CD4-positive, alpha-beta T cell treated with Interleukin-6 at 100 ng/mL for 8 hours (primary cell): ENCODE data around the gene GIMAP2.
"Not testable (repeated sequence)": the region's sequence is repeated elsewhere in the genome, so short reads cannot be mapped to it uniquely, and the experiment has no call there.

Experiments used
- DNase-seq: peaks from one replicate; pipeline ENCODE4 v3.0.0-alpha.2; 2020; ENCODE audit warnings: mixed read lengths, low spot score

The GIMAP2 gene

DNA sequence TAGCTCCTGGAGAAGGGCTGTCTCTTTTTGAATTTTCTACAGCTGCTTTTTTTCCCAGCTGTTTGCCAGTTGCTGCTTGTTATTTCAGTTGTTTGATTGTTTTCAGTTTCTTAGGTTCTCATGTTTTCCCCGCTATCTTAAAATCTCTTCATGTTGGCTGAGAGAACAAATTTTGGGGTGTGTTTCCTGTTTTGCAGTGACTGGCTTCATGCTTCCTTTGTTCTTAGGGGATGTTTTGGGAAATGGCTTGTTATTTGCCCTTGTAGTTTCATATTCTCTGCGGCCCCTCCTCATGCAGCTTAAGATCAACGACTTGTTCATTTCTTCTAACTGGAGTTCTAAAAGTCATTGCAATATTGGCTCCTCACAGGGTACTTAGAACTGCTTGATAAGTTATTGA, 8.7 kb upstream of the GIMAP2 start:
- DNase-seq = peak; percentile 66

DNA sequence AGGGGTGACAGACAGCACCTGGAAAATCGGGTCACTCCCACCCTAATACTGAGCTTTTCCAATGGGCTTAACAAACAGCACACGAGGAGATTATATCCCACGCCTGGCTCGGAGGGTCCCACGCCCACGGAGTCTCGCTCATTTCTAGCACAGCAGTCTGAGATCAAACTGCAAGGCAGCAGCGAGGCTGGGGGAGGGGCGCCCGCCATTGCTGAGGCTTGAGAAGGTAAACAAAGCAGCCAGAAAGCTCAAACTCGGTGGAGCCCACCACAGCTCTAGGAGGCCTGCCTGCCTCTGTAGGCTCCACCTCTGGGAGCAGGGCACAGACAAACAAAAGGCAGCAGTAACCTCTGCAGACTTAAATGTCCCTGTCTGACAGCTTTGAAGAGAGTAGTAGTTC, 6.9 kb upstream of the GIMAP2 start:
- not testable (repeated sequence) for DNase-seq

DNA sequence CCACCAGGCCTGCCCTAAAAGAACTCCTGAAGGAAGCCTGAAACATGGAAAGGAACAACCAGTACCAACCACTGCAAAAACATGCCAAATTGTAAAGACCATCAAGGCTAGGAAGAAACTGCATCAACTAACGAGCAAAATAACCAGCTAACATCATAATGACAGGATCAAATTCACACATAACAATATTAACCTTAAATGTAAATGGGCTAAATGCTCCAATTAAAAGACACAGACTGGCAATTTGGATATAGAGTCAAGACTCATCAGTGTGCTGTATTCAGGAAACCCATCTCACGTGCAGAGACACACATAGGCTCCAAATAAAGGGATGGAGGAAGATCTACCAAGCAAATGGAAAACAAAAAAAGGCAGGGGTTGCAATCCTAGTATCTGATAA, 5.1 kb upstream of the GIMAP2 start:
- not testable (repeated sequence) for DNase-seq

DNA sequence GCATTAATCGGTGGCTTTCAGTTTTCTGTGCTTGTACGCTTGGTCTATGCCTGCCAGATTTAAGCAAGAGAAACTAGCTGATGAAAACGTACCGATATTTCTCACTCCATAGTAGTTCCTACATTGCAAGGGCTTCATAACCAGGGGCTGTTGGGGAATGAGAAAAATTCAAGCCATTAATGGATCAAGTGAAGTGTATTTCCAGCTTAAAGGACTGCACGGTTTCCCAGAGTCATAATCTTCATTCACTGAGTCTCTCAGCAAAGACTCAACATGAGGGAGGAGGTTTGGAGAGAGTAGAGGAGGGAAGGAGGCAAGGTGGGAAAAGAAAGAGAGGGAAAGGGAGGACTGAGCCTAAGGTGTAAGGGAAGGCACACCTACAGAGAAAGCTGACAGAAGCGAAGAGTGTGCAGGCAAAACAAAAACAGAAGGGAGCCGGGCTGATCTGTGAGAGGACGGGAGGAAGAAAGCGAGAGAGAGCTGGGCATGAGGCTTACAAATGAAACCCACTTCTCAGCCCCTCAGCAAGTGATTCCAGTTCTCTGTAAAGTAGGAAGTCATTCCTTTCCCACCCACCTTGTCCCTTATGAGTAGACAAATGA, 625 bp downstream of the GIMAP2 start:
- DNase-seq = peak; percentile 43

DNA sequence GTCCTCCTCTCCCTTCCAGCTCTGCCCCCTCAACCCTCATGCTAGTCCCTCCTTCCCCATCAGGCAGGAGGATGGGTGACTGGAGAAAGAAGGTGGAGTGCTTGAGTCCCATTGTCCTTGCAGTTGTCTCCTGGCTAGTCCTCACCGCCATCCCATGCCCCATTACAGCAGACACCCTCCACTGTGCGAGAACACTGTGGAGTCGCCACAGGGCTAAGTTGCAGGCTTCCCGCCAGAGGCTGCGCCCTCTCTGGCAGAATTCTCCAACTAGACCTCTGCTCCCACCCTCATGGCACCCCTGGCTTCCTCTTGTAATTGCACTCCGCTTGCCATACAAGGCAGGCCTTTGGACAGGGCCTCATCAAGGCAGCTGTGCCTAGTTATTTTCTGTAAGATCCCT, 3.1 kb downstream of the GIMAP2 start:
- DNase-seq = no peak

DNA sequence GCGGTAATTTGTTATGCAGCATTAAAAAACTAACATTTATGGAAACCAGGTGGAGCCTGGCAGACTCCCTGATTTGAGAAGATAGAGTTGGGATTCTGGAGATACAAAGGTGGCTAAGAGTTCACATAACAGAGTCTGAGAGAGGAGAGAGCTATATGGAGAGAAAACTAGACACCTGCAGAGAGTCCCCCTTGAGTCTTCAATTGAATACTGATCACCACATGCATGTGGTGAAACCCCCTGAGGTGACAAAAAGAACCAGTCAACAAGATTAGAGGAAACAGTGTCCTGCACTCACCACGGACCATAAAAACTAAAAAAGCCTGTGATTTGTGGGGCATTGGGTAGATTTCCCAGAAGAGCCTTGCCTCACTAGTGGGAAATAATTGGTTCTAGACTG, 10.1 kb downstream of the GIMAP2 start:
- no peak for DNase-seq

DNA sequence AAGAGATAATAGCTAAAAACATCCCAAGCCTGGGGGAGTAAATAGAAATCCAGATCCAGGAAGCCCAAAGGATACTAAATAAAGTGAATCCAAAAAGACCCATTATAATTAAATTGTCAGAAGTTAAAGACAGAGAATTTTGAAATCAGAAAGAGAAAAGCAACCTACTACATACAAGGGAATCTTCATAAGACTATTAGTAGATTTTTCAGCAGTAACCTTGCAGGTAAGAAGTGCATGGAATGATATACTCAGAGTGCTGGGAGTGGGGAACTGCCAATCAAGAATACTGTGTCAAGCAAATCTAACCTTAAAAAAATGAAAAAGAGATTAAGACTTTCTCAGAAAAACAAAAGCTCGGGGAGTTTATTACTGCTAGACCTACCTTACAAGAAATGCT, 17.7 kb downstream of the GIMAP2 start:
- DNase-seq = no peak

DNA sequence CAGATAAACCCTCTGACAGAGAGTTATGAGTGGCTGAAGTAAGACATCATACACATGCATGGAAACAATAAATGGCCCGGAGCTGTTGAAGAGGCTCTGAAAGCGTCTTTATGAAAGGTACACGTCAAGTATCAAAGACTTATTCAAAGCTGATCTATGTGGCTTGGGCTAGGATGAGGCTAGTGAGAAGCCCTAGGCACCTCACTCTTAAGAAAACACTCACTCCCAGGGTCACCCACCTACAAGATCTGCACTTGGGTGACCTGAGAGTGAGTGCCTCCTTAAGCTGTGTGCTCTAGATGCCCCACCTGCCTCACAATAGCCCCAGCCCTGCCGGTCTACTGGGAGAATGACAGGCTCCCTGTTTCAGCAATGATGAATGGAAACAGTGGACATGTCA, 29.8 kb downstream of the GIMAP2 start:
- DNase-seq = peak; percentile 37

DNA sequence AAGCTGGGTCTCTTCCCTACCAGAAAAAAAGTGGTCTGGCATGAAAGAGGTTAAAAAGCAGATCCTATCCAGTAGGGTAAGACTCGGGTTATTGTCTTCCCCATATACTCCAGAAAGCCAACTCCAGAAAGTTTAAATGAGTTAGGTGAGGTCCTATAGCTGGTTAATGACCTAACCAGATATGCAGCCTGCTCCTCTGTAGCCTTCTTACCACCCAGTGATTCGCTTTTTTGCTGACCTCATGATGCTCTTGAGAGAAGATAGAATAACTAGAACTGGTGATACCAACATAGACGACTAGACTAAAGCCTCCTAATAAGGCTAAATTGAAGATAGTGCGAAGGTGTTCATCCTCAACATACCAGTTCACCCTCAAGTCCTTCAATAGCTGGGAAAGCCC, 30.2 kb downstream of the GIMAP2 start:
- peak; percentile 24 for DNase-seq

DNA sequence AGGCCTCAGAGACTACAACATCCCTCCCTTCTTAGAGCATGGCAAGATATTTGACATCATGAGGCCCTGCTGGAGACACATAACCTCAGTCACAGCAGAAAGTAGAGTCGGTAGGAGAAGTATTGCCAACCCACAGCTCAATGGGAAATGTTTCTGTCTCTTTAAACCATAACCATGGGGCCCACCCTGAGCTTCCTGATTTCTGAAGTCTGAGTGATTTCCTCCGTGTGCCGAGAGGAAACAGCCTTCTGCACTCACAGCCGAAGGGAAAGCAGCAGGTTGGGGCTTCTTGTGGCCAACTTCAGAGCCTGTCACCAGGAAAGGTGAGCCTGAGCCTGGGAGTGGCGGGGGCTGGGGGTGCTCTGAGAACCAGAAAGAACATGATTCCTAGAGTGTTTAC, 30.9 kb downstream of the GIMAP2 start, which contains the start of gene GIMAP1:
TSS of gene GIMAP1 (plus strand) at position 246 of the 400 bp plus-strand sequence. CDS start 2,435 bp downstream, outside the sequence.
- peak; percentile 88 for DNase-seq

DNA sequence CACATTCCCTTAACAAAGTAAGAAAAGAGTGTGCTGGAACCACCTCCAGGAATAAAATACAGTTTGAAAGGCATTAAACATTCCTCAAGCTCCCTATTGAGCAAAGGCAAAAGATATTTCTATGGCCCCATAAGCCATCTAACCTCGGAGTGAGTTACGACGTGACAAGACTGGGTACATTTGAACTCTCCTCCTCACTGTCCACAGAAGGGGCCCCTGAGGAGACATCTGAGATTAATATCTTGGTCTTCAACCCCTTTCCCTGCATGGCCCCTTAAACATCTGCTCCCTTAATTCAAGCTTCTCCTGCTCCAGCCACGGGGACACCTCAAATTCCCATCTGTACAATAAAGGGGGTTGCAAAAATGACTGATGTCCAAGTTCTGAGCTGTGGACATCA, 31.4 kb downstream of the GIMAP2 start:
- DNase-seq = no peak

DNA sequence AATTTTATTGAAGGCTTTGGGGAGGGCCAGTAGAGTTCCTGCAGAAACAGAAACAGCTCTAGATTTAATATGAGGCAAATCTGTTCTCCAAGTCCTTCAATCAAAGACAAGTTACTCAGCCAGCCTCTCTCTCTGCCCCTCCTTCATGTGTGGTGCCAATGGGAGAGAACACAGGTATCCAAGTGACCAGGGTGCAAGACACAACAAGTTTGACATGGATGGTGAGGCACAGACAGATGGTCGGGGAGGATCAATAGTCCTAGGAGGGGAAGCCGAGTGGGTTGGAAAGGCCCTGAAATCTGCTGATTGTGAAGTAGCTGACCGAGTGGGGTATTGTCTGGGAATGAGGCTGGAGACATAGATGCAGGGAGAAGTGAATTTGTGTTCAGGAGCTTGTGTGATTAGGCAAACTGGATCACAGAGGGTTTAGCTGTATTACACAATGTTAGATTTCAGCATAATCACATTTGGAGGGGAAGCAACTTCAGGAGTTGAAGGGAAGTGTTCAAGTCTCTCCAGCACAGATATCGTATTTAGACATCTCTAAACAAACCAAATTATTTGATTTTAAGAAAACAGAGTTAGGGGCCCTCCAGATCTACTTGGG, 32.4 kb downstream of the GIMAP2 start:
- DNase-seq = peak; percentile 55

DNA sequence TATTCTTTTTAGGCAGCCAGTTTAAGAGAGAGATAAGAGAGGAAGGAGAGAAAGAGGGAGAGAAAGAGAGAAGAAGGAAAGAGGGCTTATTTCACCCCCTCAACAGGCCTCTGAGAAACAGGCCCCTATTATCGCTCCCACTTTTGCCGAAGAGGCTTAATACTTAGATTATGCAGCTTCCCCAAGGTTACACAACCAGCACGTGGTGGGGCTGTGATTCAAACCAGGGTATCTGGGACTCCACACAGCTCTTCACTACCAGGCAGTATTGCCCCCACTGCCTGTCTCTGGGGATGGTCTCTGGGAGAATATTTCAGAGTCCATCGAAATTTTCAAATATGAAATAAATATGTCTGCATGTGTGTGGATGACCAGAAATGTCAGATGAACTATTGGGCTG, 33.9 kb downstream of the GIMAP2 start:
- DNase-seq = no peak

DNA sequence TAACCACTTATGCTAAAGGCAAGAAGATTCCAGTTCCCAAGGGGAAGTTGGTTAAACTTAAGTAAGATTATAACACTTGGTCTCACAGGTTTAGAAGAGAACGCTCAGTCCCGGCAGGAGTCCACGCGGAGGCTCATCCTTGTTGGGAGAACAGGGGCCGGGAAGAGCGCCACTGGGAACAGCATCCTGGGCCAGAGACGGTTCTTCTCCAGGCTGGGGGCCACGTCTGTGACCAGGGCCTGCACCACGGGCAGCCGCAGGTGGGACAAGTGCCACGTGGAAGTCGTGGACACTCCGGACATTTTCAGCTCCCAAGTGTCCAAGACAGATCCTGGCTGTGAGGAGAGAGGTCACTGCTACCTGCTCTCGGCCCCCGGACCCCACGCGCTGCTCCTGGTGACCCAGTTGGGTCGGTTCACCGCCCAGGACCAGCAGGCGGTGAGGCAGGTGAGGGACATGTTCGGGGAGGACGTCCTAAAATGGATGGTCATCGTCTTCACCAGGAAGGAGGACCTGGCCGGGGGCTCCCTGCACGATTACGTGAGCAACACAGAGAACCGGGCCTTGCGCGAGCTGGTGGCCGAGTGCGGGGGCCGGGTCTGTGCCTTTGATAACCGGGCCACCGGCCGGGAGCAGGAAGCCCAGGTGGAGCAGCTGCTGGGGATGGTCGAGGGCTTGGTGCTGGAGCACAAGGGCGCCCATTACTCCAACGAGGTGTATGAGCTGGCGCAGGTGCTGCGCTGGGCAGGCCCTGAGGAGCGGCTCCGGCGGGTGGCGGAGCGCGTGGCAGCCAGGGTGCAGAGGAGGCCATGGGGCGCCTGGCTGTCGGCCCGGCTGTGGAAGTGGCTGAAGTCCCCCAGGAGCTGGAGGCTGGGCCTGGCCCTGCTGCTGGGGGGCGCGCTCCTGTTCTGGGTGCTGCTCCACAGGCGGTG, 34.7 kb downstream of the GIMAP2 start:
- DNase-seq = no peak

DNA sequence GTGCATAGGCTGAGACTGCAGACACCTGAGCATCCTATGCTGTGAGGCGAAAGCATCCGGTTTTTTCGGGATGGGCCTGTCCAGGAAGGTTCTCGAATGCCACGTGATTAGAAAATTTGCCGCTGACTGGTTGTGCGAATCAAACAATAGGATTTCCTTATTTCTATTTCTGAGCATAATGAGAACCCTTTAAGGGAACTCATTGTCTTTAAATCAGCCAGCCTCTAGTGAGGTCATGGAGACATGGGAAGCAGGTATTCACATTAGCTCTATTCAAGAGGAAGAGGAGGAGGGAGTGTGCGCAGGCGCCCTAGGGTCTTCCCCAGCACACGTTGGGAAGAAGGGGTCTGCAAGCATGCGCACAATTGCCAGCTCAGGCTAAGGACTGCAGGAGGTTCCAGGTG, 36.5 kb downstream of the GIMAP2 start:
- DNase-seq = no peak

DNA sequence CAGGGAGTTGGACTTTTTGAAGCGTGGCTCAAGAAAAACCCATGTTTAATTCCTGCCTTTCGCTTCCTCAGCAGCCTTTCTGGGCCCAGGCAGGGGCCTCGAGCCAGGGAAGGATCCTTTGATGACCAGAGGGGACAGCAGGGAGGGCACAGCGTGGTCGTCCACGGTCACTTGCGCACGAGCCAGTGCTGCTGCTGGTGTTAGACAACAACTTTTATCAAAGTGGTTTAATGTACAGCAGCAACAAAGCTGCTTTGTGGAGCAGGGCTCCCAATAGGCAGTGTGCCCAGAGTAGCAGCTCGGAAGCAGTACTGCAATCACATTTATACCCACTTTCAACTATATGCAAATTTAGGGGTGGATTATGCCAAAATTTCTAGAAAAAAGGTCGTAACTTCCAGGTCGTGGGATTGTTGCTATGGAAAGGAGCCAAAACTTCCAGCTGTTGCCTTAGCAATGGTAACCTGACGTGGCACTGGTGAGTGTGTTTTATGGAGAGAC, 37.0 kb downstream of the GIMAP2 start:
- no peak for DNase-seq

DNA sequence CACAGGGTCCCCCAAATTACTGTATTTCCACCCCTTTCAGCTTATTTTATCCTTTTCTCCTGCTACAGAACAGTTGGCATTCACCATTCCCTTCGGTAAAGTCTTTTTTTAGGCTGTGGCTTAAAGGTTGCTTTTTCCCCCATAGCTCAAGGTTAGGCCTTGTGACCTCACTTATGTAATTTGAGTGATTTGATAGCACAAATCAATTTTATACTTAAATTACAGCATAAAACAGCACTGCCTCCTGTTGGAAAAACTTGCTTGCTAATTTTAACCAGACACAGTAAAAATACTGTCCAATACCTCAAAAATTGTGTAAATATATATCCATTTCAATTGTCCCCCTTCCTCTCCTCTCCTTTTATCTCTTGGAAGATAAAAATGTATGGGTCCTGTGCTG, 38.0 kb downstream of the GIMAP2 start:
- DNase-seq = no peak

DNA sequence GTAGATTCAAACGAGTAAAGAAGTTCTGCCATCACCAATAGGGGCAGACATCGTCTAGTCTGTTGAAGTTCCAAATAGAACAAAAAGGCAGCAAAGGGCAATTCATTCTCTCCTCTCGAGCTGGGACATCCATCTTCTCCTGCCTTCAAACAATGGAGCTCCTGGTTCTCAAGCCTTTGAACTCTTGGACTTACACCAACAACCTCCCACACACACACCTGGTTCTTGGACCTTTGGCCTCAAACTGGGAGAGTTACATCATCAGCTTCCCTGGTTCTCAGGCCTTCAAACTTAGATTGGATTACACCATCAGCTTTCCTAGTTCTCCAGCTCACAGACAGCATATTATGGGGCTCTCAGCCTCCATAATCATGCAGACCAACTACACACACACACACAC, 41.9 kb downstream of the GIMAP2 start:
- no peak for DNase-seq

DNA sequence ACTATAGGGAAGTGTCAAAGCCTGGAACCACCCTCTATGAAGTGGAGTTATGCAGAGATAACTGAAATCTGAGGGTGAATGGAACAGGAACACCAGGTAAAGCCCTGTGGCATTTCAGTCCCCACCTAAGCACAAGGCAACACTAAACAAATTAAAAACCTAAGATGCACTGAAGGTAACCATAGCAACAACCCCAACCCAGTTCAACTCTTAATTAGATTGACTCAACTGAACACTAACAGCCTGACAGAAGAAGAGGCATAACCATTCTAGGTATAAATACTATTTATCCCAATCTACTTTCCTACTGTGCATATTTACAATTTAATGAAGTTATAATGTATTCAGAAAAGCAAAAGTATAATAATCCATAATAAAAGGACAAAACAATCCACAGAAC, 42.5 kb downstream of the GIMAP2 start:
- DNase-seq = no peak

DNA sequence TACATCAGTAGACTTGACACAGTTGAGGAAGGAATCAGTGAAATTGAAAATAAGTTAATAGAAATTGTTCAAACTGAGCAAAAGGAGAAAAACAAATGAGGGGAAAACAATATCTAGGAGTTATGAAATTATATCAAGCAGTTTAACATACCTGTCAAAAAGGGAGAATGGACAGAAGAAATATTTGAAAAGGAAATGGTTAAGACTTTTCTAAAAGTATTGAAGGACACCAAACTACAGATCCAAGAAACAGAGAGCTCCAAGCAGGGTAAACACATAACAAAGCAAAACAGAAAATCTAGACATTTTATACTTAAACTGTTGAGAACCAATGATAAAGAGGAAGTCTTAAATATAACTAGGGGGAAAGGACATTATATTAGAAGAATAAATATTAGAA, 43.1 kb downstream of the GIMAP2 start:
- no peak for DNase-seq

DNA sequence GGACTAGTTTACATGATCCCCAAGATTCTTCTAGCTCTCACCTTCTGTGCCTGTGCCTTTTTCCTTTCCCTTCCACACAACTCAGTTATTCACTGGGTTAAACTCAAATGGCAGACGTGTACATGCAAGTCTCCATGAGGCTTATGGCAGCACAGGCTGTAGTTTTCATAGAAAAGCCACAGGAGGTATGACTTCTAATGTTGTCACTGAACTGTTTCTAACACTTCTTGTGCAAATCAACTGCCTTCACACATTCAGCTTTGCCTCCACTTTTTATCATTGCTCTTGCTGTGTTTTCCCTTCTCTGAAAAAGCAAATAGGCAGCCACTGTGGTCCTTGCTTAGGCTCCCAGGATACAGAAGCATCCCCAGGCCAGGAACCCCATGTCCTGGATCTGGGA, 46.4 kb downstream of the GIMAP2 start:
- DNase-seq = no peak

DNA sequence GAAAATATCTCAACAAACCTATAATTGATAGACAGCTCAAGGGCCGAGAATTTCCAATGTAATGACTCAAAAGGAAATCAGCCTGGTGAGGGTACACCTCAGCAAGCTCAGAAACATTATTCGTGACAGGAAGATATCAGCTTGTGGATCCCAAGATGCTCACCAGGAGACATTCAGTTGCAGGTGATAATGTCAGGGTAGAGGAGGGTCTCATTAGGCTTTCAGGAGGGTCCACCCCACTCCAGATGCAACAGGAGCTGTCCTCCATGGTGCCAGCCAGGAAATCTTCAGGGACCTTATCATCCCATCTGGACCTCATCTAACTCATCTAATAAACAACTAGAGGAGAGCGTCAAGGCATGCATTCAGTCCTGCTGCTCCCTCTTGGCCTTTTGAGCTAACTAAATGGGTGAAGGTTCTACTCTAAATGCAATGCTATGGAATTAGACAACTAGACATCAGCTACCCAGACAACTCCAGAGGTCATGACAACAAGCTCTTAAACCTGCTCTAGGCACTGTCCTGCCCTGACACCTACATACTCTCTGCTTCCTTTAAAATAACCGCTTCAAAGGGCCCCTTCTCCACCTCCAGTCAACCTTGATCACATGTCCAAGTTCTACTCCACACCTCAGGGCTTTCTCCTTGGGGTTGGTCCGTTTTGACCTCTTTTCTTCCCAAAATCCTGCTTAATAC, 47.4 kb downstream of the GIMAP2 start:
- no peak for DNase-seq
